K562 (cell line): Measurements from ENCODE around the gene GEMIN2. TPM values are rescaled to one million over a fixed set of nuclear protein-coding genes. Genes with fewer than 3 reads are reported as not detected.

Source experiments
- CREB1 ChIP-seq, 2 experiments: sonication (generic) in 1 of 2; formaldehyde crosslinking in 1 of 2; IDR thresholded peaks; 2 replicates each; pipeline versions ENCODE4 v1.6.1 to v1.8.0; 2012 to 2022; ENCODE audit warnings: inconsistent platforms in 1 of 2, mild to moderate bottlenecking in 1 of 2, missing genetic modification reagents in 1 of 2, moderate library complexity in 1 of 2
- ESRRA ChIP-seq: fragments of 450-650 bp; IDR thresholded peaks from 2 replicates; pipeline ENCODE4 v1.6.1; 2014; ENCODE audit warnings: low read depth, mild to moderate bottlenecking, moderate library complexity, borderline replicate concordance
- FIP1L1 ChIP-seq: fragments of 200-400 bp; formaldehyde crosslinking; IDR thresholded peaks from 2 replicates; pipeline ENCODE4 v1.6.1; 2018; ENCODE audit warnings: mild to moderate bottlenecking, low read depth, low read length; ENCODE audit not compliant: poor library complexity, severe bottlenecking
- HNRNPL ChIP-seq: fragments of 200-400 bp; formaldehyde crosslinking; IDR thresholded peaks from 2 replicates; pipeline ENCODE4 v1.6.1; 2017; ENCODE audit warnings: low read depth, mild to moderate bottlenecking, low read length
- ILF3 ChIP-seq: fragments of 450-650 bp; IDR thresholded peaks from 2 replicates; pipeline ENCODE4 v1.6.1; 2018; ENCODE audit warnings: antibody characterized with exemption, mild to moderate bottlenecking, moderate library complexity, borderline replicate concordance
- MTA3 ChIP-seq: fragments of 450-650 bp; formaldehyde crosslinking; IDR thresholded peaks from 2 replicates; pipeline ENCODE4 v1.6.1; 2017; ENCODE audit warnings: mild to moderate bottlenecking, borderline replicate concordance
- NR3C1 ChIP-seq: sonication (generic); formaldehyde crosslinking; IDR thresholded peaks from 2 replicates; pipeline ENCODE4 v1.8.1; 2022; ENCODE audit warnings: missing genetic modification reagents
- SMARCB1 ChIP-seq: IDR thresholded peaks from 2 replicates; pipeline ENCODE4 v1.6.1; 2011; ENCODE audit warnings: improper control_type of control experiment, low read depth; ENCODE audit not compliant: insufficient read length
- SNRNP70 ChIP-seq: fragments of 200-400 bp; formaldehyde crosslinking; optimal IDR thresholded peaks from 2 replicates; pipeline ENCODE3; 2017; ENCODE audit warnings: low read depth, low read length
- STAT5A ChIP-seq: IDR thresholded peaks from 2 replicates; pipeline ENCODE4 v1.6.1; 2012; ENCODE audit warnings: low read length, inconsistent platforms, borderline replicate concordance
- TSC22D4 ChIP-seq: fragments of 450-650 bp; IDR thresholded peaks from 2 replicates; pipeline ENCODE4 v1.6.1; 2016; ENCODE audit warnings: missing genetic modification characterization, missing biosample characterization, control low read depth
- ZC3H4 ChIP-seq: sonication (generic); formaldehyde crosslinking; IDR thresholded peaks from 2 replicates; pipeline ENCODE4 v1.9.0; 2021; ENCODE audit warnings: missing genetic modification reagents, borderline replicate concordance
- ZNF354B ChIP-seq: fragments of 250-450 bp; sonication (Bioruptor Pico); IDR thresholded peaks from 2 replicates; pipeline ENCODE4 v1.4.0; 2020
- ZNF780A ChIP-seq: fragments of 250-450 bp; sonication (Bioruptor Pico); IDR thresholded peaks from 2 replicates; pipeline ENCODE4 v1.5.0; 2021; ENCODE audit warnings: mild to moderate bottlenecking
- polyA plus RNA-seq, 8 experiments: library from polyadenylated mRNA; depleted of rRNA in 4 of 8; stranded (reverse) in 5 of 8; unstranded in 3 of 8; fragments of >200 nt; fragmentation: Nextera tagmentation in 2 of 8; fragmentation: Illumina TruSeq in 1 of 8; extraction: Ambion mirVana in 2 of 8; extraction: Trizol in 1 of 8; gene quantifications; 2 replicates each; pipeline versions ENCODE4 v1.2.1 to v1.2.3, GENCODE V29; 2011 to 2014; ENCODE audit warnings: inconsistent platforms in 1 of 8, missing spikeins in 1 of 8
- total RNA-seq, 7 experiments: library from RNA; depleted of rRNA in 6 of 7; stranded (reverse); fragments of >200 nt in 6 of 7; fragmentation: Illumina TruSeq in 2 of 7; extraction: Trizol in 2 of 7; gene quantifications; 2 replicates each; pipeline versions ENCODE4 v1.2.1 to v1.2.3, GENCODE V29; 2011 to 2021; ENCODE audit warnings: low replicate concordance in 1 of 7
- TF ChIP-seq, protein P1 (sequence below): sonication (generic); formaldehyde crosslinking; IDR thresholded peaks from 2 replicates; pipeline ENCODE4 v1.8.0; 2022; ENCODE audit warnings: mild to moderate bottlenecking, missing genetic modification reagents
- TF ChIP-seq, protein P2 (sequence below): fragments of 450-650 bp; IDR thresholded peaks from 2 replicates; pipeline ENCODE4 v1.7.0; 2016; ENCODE audit warnings: borderline replicate concordance
- TF ChIP-seq, protein P3 (sequence below): IDR thresholded peaks from 2 replicates; pipeline ENCODE4 v1.6.1; 2012; ENCODE audit warnings: low read depth, low read length, improper control_type of control experiment, borderline replicate concordance
- TF ChIP-seq, protein P4 (sequence below): sonication (generic); formaldehyde crosslinking; IDR thresholded peaks from 2 replicates; pipeline ENCODE4 v1.8.0; 2022; ENCODE audit warnings: missing genetic modification reagents, mild to moderate bottlenecking, moderate library complexity, borderline replicate concordance

Gene GEMIN2
- total and polyA plus RNA-seq, 9 of the 15 experiments (the other 6 are each of a cell fraction or from before 2014, with no cell fraction given) = 23.0 to 87.6 (median 45.5) TPM

DNA sequence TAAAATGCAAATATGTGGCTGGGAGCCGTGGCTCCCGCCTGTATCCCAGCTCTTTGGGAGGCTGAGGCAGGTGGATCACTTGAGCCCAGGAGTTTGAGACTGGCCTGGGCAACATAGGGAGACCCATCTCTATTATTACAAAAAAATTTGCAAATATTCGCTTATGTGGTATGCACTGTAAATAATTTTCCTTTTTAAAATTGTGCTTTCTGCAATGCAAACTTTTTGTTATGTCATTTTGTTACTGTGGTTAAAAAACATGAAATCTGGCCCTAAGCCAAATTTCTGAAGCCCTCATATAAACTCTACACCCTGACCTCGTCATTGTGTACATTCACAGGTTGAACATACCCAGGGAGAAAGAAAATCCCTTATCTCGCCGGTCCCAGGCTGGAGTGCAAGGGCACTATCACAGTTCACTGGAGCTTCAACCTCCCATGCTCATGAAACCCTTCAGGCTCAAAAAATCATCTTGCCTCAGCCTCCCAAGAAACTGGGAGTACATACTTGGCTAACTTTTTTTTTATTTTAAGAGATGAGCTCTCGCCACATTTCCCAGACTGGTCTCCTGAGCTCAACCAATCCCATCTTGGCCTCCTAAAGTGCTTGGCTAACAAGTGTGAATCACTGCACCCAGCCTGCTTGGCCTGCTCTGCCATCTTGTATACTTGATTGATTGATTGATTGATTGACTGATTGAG lies 31.3 kb downstream of the GEMIN2 start (continued):
- TF ChIP-seq FIP1L1 (no peak), ZC3H4 (CRISPR knock-in tag) (no peak), HNRNPL (no peak), TSC22D4 (tag) (no peak), MTA3 (0 out of 2 replicates have a peak, but pooled peaks have one; percentile 50), STAT5A (peak; percentile 57; the same call in 1 of the 2 replicates), SMARCB1 (no peak), ESRRA (peak; percentile 52; the same call in 1 of the 2 replicates), SNRNP70 (no peak), ZNF780A (CRISPR knock-in tag) (no peak), ILF3 (no peak), CREB1 (IDR thresholded peaks at IDR 0.05) (no peak), CREB1 (CRISPR knock-in tag; IDR thresholded peaks at IDR 0.05) (no peak), NR3C1 (CRISPR knock-in tag) (no peak), ZNF354B (no peak)
- TF ChIP-seq, protein P1, sequence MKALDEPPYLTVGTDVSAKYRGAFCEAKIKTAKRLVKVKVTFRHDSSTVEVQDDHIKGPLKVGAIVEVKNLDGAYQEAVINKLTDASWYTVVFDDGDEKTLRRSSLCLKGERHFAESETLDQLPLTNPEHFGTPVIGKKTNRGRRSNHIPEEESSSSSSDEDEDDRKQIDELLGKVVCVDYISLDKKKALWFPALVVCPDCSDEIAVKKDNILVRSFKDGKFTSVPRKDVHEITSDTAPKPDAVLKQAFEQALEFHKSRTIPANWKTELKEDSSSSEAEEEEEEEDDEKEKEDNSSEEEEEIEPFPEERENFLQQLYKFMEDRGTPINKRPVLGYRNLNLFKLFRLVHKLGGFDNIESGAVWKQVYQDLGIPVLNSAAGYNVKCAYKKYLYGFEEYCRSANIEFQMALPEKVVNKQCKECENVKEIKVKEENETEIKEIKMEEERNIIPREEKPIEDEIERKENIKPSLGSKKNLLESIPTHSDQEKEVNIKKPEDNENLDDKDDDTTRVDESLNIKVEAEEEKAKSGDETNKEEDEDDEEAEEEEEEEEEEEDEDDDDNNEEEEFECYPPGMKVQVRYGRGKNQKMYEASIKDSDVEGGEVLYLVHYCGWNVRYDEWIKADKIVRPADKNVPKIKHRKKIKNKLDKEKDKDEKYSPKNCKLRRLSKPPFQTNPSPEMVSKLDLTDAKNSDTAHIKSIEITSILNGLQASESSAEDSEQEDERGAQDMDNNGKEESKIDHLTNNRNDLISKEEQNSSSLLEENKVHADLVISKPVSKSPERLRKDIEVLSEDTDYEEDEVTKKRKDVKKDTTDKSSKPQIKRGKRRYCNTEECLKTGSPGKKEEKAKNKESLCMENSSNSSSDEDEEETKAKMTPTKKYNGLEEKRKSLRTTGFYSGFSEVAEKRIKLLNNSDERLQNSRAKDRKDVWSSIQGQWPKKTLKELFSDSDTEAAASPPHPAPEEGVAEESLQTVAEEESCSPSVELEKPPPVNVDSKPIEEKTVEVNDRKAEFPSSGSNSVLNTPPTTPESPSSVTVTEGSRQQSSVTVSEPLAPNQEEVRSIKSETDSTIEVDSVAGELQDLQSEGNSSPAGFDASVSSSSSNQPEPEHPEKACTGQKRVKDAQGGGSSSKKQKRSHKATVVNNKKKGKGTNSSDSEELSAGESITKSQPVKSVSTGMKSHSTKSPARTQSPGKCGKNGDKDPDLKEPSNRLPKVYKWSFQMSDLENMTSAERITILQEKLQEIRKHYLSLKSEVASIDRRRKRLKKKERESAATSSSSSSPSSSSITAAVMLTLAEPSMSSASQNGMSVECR = no peak
- TF ChIP-seq, protein P2, sequence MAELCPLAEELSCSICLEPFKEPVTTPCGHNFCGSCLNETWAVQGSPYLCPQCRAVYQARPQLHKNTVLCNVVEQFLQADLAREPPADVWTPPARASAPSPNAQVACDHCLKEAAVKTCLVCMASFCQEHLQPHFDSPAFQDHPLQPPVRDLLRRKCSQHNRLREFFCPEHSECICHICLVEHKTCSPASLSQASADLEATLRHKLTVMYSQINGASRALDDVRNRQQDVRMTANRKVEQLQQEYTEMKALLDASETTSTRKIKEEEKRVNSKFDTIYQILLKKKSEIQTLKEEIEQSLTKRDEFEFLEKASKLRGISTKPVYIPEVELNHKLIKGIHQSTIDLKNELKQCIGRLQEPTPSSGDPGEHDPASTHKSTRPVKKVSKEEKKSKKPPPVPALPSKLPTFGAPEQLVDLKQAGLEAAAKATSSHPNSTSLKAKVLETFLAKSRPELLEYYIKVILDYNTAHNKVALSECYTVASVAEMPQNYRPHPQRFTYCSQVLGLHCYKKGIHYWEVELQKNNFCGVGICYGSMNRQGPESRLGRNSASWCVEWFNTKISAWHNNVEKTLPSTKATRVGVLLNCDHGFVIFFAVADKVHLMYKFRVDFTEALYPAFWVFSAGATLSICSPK = no peak
- TF ChIP-seq, protein P3, sequence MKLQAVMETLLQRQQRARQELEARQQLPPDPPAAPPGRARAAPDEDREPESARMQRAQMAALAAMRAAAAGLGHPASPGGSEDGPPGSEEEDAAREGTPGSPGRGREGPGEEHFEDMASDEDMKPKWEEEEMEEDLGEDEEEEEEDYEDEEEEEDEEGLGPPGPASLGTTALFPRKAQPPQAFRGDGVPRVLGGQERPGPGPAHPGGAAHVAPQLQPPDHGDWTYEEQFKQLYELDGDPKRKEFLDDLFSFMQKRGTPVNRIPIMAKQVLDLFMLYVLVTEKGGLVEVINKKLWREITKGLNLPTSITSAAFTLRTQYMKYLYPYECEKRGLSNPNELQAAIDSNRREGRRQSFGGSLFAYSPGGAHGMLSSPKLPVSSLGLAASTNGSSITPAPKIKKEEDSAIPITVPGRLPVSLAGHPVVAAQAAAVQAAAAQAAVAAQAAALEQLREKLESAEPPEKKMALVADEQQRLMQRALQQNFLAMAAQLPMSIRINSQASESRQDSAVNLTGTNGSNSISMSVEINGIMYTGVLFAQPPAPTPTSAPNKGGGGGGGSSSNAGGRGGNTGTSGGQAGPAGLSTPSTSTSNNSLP = no peak
- TF ChIP-seq, protein P4, sequence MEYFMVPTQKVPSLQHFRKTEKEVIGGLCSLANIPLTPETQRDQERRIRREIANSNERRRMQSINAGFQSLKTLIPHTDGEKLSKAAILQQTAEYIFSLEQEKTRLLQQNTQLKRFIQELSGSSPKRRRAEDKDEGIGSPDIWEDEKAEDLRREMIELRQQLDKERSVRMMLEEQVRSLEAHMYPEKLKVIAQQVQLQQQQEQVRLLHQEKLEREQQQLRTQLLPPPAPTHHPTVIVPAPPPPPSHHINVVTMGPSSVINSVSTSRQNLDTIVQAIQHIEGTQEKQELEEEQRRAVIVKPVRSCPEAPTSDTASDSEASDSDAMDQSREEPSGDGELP (CRISPR knock-in tag) = no peak
